ENCODE results near the gene DNASE2B.

The DNASE2B gene

GRCh38 chr1:84374991-84375696, 23.1 kb upstream of the DNASE2B start:
- DNase-seq (ENCODE audit: low read depth), result no peak

GRCh38 chr1:84376000-84376910, 22.0 kb upstream of the DNASE2B start:
- DNase-seq (ENCODE audit: low read depth), result no peak

- DNase-seq (ENCODE audit: low read depth), result no peak
Measured at GRCh38 chr1:84377480-84378095, 20.7 kb upstream of the DNASE2B start.

- no peak for DNase-seq (ENCODE audit: low read depth)
Measured at GRCh38 chr1:84379138-84379916, 19.0 kb upstream of the DNASE2B start.

GRCh38 chr1:84379917-84380180, 18.4 kb upstream of the DNASE2B start:
- DNase-seq (ENCODE audit: low read depth), result no peak

GRCh38 chr1:84382127-84382526, 16.2 kb upstream of the DNASE2B start:
- no peak for DNase-seq (ENCODE audit: low read depth)

- DNase-seq (ENCODE audit: low read depth), result no peak
Measured at GRCh38 chr1:84385347-84385746, 12.9 kb upstream of the DNASE2B start.

GRCh38 chr1:84386716-84387479, 11.4 kb upstream of the DNASE2B start:
- DNase-seq (ENCODE audit: low read depth), result no peak

GRCh38 chr1:84387480-84388163, 10.7 kb upstream of the DNASE2B start:
- DNase-seq (ENCODE audit: low read depth), result no peak

GRCh38 chr1:84390226-84390625, 8.1 kb upstream of the DNASE2B start:
- no peak for DNase-seq (ENCODE audit: low read depth)

- no peak for DNase-seq (ENCODE audit: low read depth)
Measured at GRCh38 chr1:84401156-84401555, 2.9 kb downstream of the DNASE2B start.

GRCh38 chr1:84402060-84402459, 3.8 kb downstream of the DNASE2B start:
- no peak for DNase-seq (ENCODE audit: low read depth)

GRCh38 chr1:84402501-84402900, 4.2 kb downstream of the DNASE2B start:
- DNase-seq (ENCODE audit: low read depth), result no peak

- DNase-seq (ENCODE audit: low read depth), result no peak
Measured at GRCh38 chr1:84403347-84403746, 5.1 kb downstream of the DNASE2B start.

GRCh38 chr1:84406346-84406861, 8.1 kb downstream of the DNASE2B start:
- no peak for DNase-seq (ENCODE audit: low read depth)

GRCh38 chr1:84407524-84407923, 9.2 kb downstream of the DNASE2B start:
- DNase-seq (ENCODE audit: low read depth), result no peak

GRCh38 chr1:84407958-84408422, 9.7 kb downstream of the DNASE2B start:
- no peak for DNase-seq (ENCODE audit: low read depth)

- no peak for DNase-seq (ENCODE audit: low read depth)
Measured at GRCh38 chr1:84409888-84410287, 11.6 kb downstream of the DNASE2B start.

GRCh38 chr1:84410328-84411095, 12.2 kb downstream of the DNASE2B start:
- no peak for DNase-seq (ENCODE audit: low read depth)

Data from stimulated activated CD4-positive, alpha-beta T cell treated with anti-CD3 and anti-CD28 coated beads, Interleukin-2, amount 100 ng/mL, for 4 hours (primary cell).